GM21390 (cell line): ENCODE results near the gene GNA12.
A peak's percentile ranks its signal among the peaks of the same experiment; 100 is the strongest.
"Not testable (repeated sequence)": the region's sequence is repeated elsewhere in the genome, so short reads cannot be mapped to it uniquely, and the experiment has no call there.

ENCODE experiments used
- ATAC-seq: cut with Tn5 transposase; IDR thresholded peaks from one replicate; pipeline ENCODE4 v1.9.1; 2021; ENCODE audit not compliant: unreplicated experiment

The GNA12 gene

DNA sequence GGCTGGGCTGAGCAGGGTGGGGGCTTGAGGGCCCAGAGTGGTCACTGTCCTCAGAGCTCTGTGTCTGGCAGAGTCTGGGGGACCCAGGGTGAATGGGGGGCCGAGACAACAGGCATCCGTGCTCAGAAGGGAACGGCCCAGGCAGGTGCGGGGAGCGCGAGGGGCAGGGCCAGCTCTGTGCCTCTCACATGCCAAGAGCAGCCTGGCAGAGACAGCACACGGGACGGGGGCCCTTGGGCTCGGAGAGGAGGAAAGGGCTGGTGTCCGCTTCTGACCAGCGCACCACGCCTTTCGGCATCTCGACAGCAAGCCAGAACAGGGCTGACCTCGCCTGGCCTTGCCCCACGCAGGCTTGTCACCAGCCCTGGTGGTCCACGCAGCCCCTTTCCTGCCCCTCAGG is 142.7 kb downstream of the GNA12 start:
- ATAC-seq, result no peak

DNA sequence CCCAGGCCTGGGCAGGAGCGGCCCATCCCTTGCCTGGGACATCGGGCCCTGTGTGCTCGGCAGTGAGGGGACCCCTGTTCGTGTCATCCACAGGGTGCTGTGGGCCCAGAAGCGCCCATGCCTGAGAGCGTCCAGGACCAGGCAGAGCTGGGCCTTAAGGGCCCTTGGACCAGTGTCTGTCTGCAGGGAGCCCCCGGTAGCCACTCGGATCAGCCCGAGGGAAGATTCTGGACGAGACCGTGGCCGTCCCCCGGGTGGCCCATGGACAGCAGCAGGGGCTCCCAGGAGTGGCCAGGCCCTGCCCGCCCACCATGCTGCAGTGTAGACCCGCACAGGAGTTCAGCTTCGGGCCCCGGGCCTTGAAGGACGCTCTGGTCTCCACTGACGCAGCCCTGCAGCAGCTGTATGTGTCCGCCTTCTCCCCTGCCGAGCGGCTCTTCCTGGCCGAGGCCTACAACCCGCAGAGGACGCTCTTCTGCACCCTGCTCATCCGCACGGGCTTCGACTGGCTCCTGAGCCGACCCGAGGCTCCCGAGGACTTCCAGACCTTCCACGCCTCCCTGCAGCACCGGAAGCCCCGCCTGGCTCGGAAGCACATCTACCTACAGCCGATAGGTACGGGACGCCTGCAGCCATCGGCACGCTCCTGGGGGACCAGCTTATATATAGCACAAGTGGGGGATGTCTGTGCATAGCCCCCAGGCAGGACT is 143.8 kb downstream of the GNA12 start:
- no peak for ATAC-seq

- ATAC-seq, result no peak
These were observed 144.9 kb downstream of the GNA12 start for GRCh38 chr7:2699289-2699620.

GRCh38 chr7:2698581-2699288 is 145.4 kb downstream of the GNA12 start:
- peak; percentile 94 for ATAC-seq

GRCh38 chr7:2694122-2694436 is 150.0 kb downstream of the GNA12 start:
- ATAC-seq, result not testable (repeated sequence)

- not testable (repeated sequence) for ATAC-seq
These were observed 150.5 kb downstream of the GNA12 start for GRCh38 chr7:2693420-2694121.

DNA sequence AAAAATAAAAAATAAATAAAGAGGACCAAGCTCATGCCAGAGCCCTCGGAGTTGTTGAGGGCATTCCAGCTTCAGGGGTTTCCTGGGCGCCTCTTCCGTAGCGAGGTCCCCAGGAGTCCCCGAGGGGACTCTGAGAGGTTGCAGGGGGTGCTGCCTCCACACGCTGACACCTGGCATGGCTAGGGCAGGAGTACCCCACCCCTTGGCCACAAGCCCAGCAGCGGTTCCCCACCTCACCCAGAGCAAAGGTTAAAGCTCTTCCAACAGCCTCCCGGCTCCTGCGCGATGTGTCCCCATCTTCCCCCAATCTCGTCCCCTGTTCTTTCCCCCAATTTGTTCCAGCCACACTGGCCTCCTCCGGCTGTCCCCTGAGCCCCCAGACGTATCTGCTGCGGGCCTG is 151.6 kb downstream of the GNA12 start:
- no peak for ATAC-seq

DNA sequence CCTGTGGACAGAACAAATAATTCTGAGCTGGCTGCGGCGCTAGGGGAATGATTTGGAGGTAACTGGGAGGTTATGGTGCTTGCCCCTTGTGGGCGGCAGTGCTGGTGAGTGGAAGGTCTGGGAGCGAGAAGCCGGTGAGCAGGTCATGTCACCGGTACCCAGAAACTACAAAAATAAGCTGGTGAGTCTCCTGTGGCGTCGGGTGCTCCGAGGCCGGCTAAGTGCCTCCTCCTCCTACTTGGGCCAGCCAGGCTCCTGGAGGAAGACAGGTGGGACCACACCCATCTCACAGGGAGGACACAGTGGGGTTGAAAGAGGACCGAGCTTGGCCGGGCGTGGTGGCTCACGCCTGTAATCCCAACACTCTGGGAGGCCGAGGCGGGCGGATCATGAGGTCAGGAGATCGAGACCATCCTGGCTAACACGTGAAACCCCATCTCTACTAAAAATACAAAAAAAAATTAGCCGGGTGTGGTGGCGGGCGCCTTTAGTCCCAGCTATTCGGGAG is 152.1 kb downstream of the GNA12 start:
- not testable (repeated sequence) for ATAC-seq

- no peak for ATAC-seq
These were observed 152.9 kb downstream of the GNA12 start for GRCh38 chr7:2691011-2691707.

DNA sequence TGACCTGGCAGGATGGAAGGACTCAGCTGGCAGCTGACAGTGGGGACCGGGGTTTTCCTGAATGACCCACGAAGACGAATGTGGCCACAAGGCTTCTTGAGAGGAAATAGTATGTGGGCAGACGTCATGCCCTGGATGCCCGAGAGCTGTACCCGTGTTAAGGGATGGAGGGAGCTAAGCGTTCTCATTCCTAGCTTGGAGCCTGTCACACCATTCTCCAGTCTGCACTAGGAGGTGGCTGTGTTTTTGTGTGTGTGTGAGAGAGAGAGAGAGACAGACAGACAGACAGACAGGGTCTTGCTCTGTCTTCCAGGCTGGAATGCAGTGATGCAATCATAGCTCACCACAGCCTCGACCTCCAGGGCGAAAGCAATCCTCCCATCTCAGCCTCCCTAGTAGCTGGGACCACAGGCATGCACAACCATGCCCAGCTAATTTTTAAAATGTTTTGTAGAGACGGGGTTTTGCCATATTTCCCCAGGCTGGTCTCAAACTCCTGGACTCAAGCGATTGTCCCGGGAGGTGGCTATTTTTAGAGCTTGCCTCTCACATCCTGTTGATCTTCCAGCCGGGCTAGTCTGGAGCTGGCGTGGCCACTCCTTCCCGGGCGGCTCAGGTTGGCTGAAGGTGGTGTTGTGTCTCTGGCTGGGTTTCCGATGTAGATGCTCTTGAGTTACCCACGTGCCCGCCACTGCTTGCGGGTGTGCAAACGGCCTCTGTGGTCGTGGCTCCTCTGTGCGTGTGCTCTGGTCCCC is 154.0 kb downstream of the GNA12 start:
- ATAC-seq, result no peak

GRCh38 chr7:2689343-2689847 is 154.7 kb downstream of the GNA12 start:
- ATAC-seq, result no peak

DNA sequence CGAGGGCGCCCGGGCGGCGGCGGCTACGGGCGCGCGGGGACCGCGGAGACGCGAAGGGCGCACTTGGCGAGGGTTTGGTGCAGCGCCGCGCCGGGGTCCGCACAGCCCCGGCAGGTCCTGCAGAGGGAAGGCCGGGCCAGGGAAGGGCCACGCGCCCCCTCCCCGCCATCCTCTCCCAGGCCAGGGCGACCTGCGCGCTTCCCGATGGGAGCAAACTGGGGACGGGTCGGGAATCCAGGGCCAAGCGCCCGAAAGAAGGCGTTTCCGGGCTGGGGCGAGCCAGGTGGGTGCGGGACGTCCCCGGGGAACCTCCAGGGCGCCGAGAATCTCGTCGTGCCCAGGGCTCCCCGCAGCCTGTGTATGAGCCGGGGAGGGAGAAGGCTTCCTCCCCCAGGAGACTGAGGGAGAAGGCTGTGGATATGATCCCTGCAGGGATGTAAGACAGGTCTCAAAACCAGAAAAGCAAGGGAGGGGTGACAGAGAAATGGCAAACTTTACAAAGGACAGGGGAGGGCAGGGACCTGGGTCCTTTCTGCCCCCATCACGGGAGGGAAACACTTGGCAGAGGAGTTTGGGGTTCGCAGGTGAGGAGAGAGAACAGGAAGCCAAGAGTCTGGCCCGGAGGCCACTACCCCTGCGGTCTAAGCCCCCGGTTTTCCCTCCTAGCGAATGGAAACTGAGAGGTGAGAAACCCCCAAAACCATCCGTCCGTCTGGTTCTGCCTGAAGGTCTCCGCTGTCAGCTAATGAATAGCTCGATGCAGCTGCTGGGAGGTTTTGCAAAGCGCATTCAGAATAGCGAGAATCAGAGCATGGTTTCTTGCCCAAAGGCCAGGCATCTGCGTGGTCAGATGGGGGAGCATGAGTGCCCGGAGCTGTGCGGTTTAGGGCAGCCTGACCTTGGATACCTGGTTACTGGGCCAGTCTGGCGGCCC is 155.4 kb downstream of the GNA12 start:
- peak; percentile 85 for ATAC-seq

DNA sequence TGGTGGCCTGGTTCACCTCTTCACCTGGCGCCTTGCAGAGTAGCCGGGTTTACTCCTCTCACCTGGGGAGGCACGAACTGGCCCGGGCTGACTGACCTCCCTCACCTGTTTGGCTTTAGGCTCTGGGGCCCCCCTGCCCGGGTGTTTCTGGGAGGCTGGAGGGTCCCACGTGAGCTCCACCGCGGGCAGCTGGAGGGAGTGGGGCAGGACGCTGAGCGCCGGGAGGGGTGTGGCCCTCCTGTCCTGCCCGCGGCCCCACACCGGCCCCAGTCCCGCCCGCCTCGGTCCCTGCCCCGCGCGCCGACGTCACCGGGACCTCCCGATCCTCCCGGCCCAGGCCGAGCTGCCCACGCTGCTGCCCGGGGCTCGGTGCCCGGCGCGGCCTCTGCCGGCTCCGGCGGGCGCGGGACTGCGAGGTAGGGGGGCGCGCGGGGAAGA is 156.2 kb downstream of the GNA12 start, which contains the start of gene AMZ1:
Gene AMZ1 (plus strand): TSS at position 322 of the 438 bp plus-strand sequence. CDS start 12,250 bp downstream, outside the sequence.
- no peak for ATAC-seq

GRCh38 chr7:2687338-2687869 is 156.7 kb downstream of the GNA12 start:
- ATAC-seq, result no peak

DNA sequence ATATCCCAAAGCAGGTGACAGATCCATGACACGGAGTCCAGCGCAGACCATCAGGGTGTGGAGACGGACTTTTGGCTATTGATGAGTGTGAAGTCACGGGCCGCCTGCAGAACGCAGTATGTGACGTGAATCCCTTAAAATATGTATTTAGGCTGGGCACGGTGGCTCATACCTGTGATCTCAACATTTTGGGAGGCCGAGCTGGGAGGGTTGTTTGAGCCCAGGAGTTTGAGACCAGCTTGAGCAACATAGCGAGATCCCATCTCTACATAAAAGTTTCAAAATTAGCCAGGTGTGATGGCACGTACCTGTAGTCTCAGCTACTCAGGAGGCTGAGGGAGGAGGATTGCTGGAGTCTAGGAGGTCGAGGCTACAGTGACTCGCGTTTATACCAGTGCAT is 158.0 kb downstream of the GNA12 start:
- no peak for ATAC-seq

GRCh38 chr7:2684501-2684900 is 159.6 kb downstream of the GNA12 start:
- no peak for ATAC-seq

DNA sequence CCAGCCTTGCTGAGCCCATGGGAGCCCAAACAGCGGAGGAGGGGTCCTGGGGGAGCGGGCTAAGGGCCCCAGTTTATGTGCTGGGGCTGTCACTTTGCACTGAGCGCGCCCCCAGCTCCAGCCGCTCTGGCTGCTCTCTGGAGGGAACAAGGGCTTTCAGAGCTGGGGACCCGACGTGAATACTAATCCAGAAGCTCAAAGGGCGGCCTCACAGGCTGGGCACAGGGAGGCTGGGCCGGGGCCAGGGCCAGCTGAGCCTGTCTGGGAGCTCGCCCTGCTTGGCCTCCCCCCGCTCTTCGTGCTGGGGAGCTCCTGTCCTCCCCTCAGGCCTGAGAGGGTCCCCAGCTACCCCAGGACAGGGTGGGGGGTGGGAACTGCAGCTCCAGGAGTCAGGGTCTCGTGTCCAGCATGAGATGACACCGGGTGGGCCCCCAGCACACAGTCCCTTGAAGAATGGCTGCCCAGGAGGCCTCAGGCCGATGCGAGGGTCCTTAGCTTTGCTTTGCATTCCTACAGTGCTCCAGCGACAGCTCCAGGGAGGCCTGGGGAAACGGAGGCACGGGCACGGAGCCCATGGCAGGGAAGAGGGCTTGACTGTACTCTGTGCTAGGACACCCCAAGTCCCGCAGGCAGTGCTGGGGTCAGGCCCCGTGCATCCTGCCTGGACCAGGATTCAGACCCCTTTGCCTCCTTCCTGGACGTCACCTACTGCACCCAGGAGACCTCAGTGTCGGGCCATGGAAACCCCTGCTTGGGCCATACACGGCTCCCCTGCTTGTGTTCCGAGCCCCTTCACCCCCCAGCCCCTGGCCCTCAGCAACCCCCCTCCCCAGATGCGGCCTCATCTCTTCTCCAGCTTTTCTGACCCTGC is 161.9 kb downstream of the GNA12 start:
- no peak for ATAC-seq
